ENCODE measurements around the gene CCT4. TPM values are rescaled to one million over a fixed set of nuclear protein-coding genes. Genes with fewer than 3 reads are reported as not detected.
"Not testable (repeated sequence)": the region's sequence is repeated elsewhere in the genome, so short reads cannot be mapped to it uniquely, and the experiment has no call there.

The CCT4 gene
- polyA plus RNA-seq, 1 donor: 107 TPM

- Histone ChIP-seq H3K27me3 (ENCODE audit: control insufficient read depth, insufficient read depth, low read length) (no peaks in the 10 kb centered on the region), H3K4me3 (ENCODE audit: low read length) (no peak overlapping the region), H3K36me3 (ENCODE audit: control insufficient read depth, insufficient read depth, low read length) (peaks cover 3% of the 10 kb centered on the region), H3K27ac (ENCODE audit: low read length) (no peak overlapping the region), H3K9me3 (ENCODE audit: control insufficient read depth, low read depth, low read length) (no peaks in the 10 kb centered on the region), H3K4me1 (ENCODE audit: control insufficient read depth, insufficient read depth, low read length) (peaks cover 2% of the 10 kb centered on the region)
- WGBS (ENCODE audit: insufficient coverage, low lambda C conversion rate): no CpG with 5 or more reads among the region's 1 CpG
- DNase-seq: no peak
These were observed 32.1 kb upstream of the CCT4 start for GRCh38 chr2:61920548-61920947.

GRCh38 chr2:61914794-61915193 lies 26.3 kb upstream of the CCT4 start:
- H3K9me3 ChIP-seq (ENCODE audit: control insufficient read depth, low read depth, low read length); DNase-seq; H3K27ac ChIP-seq (ENCODE audit: low read length); H3K4me3 ChIP-seq (ENCODE audit: low read length); H3K36me3 ChIP-seq (ENCODE audit: control insufficient read depth, insufficient read depth, low read length); H3K4me1 ChIP-seq (ENCODE audit: control insufficient read depth, insufficient read depth, low read length); H3K27me3 ChIP-seq (ENCODE audit: control insufficient read depth, insufficient read depth, low read length): not testable (repeated sequence)
- no CpG with 5 or more reads among the region's 4 CpGs for WGBS (ENCODE audit: insufficient coverage, low lambda C conversion rate)

GRCh38 chr2:61911510-61911909 lies 23.1 kb upstream of the CCT4 start:
- no peak for DNase-seq
- H3K9me3 ChIP-seq (ENCODE audit: control insufficient read depth, low read depth, low read length): no peaks in the 10 kb centered on the region
- H3K36me3 ChIP-seq (ENCODE audit: control insufficient read depth, insufficient read depth, low read length): peaks cover 3% of the 10 kb centered on the region
- no peak overlapping the region for H3K27ac ChIP-seq (ENCODE audit: low read length)
- 100% methylated on average over 1 of the region's 4 CpGs for WGBS (ENCODE audit: insufficient coverage, low lambda C conversion rate)
- no peak overlapping the region for H3K4me3 ChIP-seq (ENCODE audit: low read length)
- H3K4me1 ChIP-seq (ENCODE audit: control insufficient read depth, insufficient read depth, low read length): no peaks in the 10 kb centered on the region
- no peaks in the 10 kb centered on the region for H3K27me3 ChIP-seq (ENCODE audit: control insufficient read depth, insufficient read depth, low read length)

GRCh38 chr2:61910603-61911002 lies 22.1 kb upstream of the CCT4 start:
- WGBS (ENCODE audit: insufficient coverage, low lambda C conversion rate): 100% methylated on average over 2 of the region's 9 CpGs
- DNase-seq: no peak

GRCh38 chr2:61909116-61909515 lies 20.7 kb upstream of the CCT4 start:
- Histone ChIP-seq H3K27ac (ENCODE audit: low read length) (no peak overlapping the region), H3K36me3 (ENCODE audit: control insufficient read depth, insufficient read depth, low read length) (no peaks in the 10 kb centered on the region), H3K9me3 (ENCODE audit: control insufficient read depth, low read depth, low read length) (no peaks in the 10 kb centered on the region), H3K27me3 (ENCODE audit: control insufficient read depth, insufficient read depth, low read length) (no peaks in the 10 kb centered on the region), H3K4me3 (ENCODE audit: low read length) (no peak overlapping the region), H3K4me1 (ENCODE audit: control insufficient read depth, insufficient read depth, low read length) (no peaks in the 10 kb centered on the region)
- WGBS (ENCODE audit: insufficient coverage, low lambda C conversion rate): 100% methylated on average over 1 of the region's 8 CpGs
- DNase-seq: no peak

More at GRCh38 chr2:61910603-61911002, 22.1 kb upstream of the CCT4 start:
- Histone ChIP-seq H3K36me3 (ENCODE audit: control insufficient read depth, insufficient read depth, low read length) (no peaks in the 10 kb centered on the region), H3K4me3 (ENCODE audit: low read length) (no peak overlapping the region), H3K9me3 (ENCODE audit: control insufficient read depth, low read depth, low read length) (no peaks in the 10 kb centered on the region), H3K27me3 (ENCODE audit: control insufficient read depth, insufficient read depth, low read length) (no peaks in the 10 kb centered on the region), H3K4me1 (ENCODE audit: control insufficient read depth, insufficient read depth, low read length) (no peaks in the 10 kb centered on the region), H3K27ac (ENCODE audit: low read length) (no peak overlapping the region)

- no peaks in the 10 kb centered on the region for H3K9me3 ChIP-seq (ENCODE audit: control insufficient read depth, low read depth, low read length)
- DNase-seq: no peak
- WGBS (ENCODE audit: insufficient coverage, low lambda C conversion rate): 0% methylated on average over 1 of the region's 6 CpGs
- H3K27me3 ChIP-seq (ENCODE audit: control insufficient read depth, insufficient read depth, low read length): no peaks in the 10 kb centered on the region
- H3K36me3 ChIP-seq (ENCODE audit: control insufficient read depth, insufficient read depth, low read length): no peaks in the 10 kb centered on the region
- no peak overlapping the region for H3K27ac ChIP-seq (ENCODE audit: low read length)
- H3K4me1 ChIP-seq (ENCODE audit: control insufficient read depth, insufficient read depth, low read length): no peaks in the 10 kb centered on the region
- H3K4me3 ChIP-seq (ENCODE audit: low read length): peak overlapping the region; percentile 91
These were observed 17.7 kb upstream of the CCT4 start for GRCh38 chr2:61906186-61906470.

GRCh38 chr2:61905372-61906185 lies 17.1 kb upstream of the CCT4 start, which contains the start of gene COMMD1:
TSS of gene COMMD1 (plus strand) at chr2:61905674. CDS start at chr2:61905679, 5 bp downstream.
- Histone ChIP-seq H3K27me3 (ENCODE audit: control insufficient read depth, insufficient read depth, low read length) (no peaks in the 10 kb centered on the region), H3K9me3 (ENCODE audit: control insufficient read depth, low read depth, low read length) (no peaks in the 10 kb centered on the region), H3K4me1 (ENCODE audit: control insufficient read depth, insufficient read depth, low read length) (no peaks in the 10 kb centered on the region), H3K27ac (ENCODE audit: low read length) (peak within 1 kb of the TSS; percentile 39), H3K36me3 (ENCODE audit: control insufficient read depth, insufficient read depth, low read length) (no peaks in the 10 kb centered on the region), H3K4me3 (ENCODE audit: low read length) (peak within 1 kb of the TSS; percentile 91)
- no CpG with 5 or more reads among the region's 33 CpGs for WGBS (ENCODE audit: insufficient coverage, low lambda C conversion rate)
- DNase-seq: peak; percentile 70 to 85

GRCh38 chr2:61900281-61900680 lies 11.8 kb upstream of the CCT4 start:
- WGBS (ENCODE audit: insufficient coverage, low lambda C conversion rate): no CpG with 5 or more reads among the region's 1 CpG
- Histone ChIP-seq H3K27ac (ENCODE audit: low read length) (no peak overlapping the region), H3K4me3 (ENCODE audit: low read length) (no peak overlapping the region), H3K4me1 (ENCODE audit: control insufficient read depth, insufficient read depth, low read length) (no peaks in the 10 kb centered on the region), H3K9me3 (ENCODE audit: control insufficient read depth, low read depth, low read length) (no peaks in the 10 kb centered on the region), H3K27me3 (ENCODE audit: control insufficient read depth, insufficient read depth, low read length) (no peaks in the 10 kb centered on the region), H3K36me3 (ENCODE audit: control insufficient read depth, insufficient read depth, low read length) (no peaks in the 10 kb centered on the region)
- no peak for DNase-seq

- no peaks in the 10 kb centered on the region for H3K4me1 ChIP-seq (ENCODE audit: control insufficient read depth, insufficient read depth, low read length)
- no peaks in the 10 kb centered on the region for H3K27me3 ChIP-seq (ENCODE audit: control insufficient read depth, insufficient read depth, low read length)
- no peaks in the 10 kb centered on the region for H3K9me3 ChIP-seq (ENCODE audit: control insufficient read depth, low read depth, low read length)
- no peak overlapping the region for H3K27ac ChIP-seq (ENCODE audit: low read length)
- no peak for DNase-seq
- 33% methylated on average over 1 of the region's 2 CpGs for WGBS (ENCODE audit: insufficient coverage, low lambda C conversion rate)
- no peak overlapping the region for H3K4me3 ChIP-seq (ENCODE audit: low read length)
- H3K36me3 ChIP-seq (ENCODE audit: control insufficient read depth, insufficient read depth, low read length): no peaks in the 10 kb centered on the region
These were observed 10.4 kb upstream of the CCT4 start for GRCh38 chr2:61898810-61899209.

GRCh38 chr2:61887717-61888266 lies 664 bp downstream of the CCT4 start:
- Histone ChIP-seq H3K4me1 (ENCODE audit: control insufficient read depth, insufficient read depth, low read length) (no peaks in the 10 kb centered on the region), H3K27me3 (ENCODE audit: control insufficient read depth, insufficient read depth, low read length) (no peaks in the 10 kb centered on the region), H3K36me3 (ENCODE audit: control insufficient read depth, insufficient read depth, low read length) (peaks cover 23% of the 10 kb centered on the region), H3K27ac (ENCODE audit: low read length) (peak overlapping the region; percentile 92), H3K9me3 (ENCODE audit: control insufficient read depth, low read depth, low read length) (peaks cover 3% of the 10 kb centered on the region), H3K4me3 (ENCODE audit: low read length) (peak overlapping the region; percentile 97)
- WGBS (ENCODE audit: insufficient coverage, low lambda C conversion rate): 0% methylated on average over 7 of the region's 18 CpGs
- DNase-seq: no peak
